GM19240 (cell line): Measurements from ENCODE around the gene EPB41.
"Not testable (repeated sequence)": the region's sequence is repeated elsewhere in the genome, so short reads cannot be mapped to it uniquely, and the experiment has no call there.

Source experiments
- DNase-seq: peaks from one replicate; pipeline ENCODE4 v3.0.0; 2011; ENCODE audit warnings: low spot score; ENCODE audit not compliant: insufficient read length

The EPB41 gene

DNA sequence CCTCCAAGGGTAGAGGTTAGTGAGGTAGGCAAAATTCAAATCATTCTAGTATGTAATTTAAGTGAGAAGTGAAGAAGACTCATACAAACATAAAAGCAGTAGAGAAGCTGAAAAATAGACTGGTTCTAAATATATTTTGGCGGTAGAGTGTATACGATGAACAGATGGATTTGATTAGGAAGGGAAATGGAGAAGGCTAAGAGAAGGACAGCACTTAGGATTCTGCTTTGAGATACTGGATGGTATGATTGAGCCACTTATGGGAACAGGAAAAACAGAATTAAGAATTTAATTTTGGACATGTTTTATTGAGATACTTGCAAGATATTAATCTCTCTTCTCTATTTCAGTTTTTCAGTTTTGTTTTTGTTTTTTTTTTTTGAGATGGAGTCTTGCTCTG, 60.1 kb downstream of the EPB41 start:
- DNase-seq: no peak

DNA sequence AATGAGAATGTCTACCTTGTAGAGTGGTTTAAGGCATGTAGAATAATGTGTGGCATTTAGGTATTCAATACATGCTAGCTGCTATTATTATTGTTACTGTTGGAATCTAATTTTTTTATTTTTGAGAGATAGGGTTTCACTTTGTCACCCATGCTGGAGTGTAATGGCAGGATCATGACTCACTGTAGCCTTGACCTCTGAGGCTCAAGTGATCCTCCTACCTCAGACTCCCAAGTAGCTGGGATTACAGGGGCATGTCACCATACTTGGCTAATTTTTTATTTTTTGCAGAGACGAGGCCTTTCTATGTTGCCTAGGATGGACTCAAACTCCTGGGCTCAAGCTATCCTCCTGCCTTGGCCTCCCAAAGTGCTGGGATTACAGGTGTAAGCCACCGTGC, 61.9 kb downstream of the EPB41 start:
- DNase-seq: no peak

DNA sequence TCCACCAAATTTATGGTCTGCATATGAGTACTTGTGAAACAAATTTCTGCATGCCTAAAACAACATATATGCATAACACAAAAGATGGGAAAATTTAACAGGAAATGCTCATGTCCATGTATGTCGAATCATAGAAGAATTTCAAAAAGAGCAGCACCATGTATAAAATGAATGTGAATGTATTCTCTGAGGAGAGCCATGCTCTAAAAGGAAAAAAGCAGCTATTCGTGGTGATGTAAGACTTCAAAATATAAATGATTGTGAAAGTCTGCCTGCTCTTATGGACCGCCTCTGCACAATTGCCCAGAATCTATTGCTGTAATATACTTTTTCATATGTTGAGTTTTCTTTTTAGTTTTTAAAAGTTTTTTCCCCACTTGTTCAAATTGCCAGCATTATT, 66.8 kb downstream of the EPB41 start:
- DNase-seq: no peak

DNA sequence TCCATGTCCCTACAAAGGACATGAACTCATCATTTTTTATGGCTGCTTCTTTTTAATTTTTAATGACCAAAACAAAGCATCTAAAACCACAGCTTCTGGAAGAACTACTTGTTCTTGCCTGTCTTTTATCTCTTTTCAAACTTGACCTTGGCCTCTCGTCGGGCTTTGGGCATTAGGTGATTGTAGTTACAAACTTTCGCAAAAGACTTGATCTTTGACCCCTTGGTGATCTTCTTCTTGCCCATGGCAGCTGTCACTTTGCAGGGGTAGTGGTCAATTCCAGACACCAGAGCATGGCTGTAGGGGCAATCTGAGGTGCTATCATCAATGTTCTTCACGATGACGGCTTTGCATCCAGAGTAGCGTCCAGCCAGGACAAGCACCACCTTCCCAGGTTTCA, 67.8 kb downstream of the EPB41 start:
- DNase-seq: no peak

DNA sequence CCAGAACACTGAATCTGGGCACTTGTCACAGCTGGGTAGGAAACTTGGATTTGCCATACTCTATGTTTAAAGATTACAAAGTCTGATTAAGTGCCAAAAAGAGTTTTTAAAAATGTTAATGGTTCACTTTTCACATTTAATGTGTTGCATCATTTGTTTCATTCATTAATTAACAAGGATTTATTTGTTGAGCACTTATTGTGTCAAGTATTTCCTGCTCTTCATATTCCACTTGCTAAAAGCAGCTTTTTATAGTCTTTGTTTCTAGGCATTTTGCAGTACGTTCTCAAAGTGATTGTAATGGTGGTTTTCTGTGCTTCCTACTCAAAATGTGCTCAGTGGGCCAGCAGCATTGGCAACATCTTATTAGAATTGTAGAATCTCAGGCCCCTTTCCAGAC, 68.7 kb downstream of the EPB41 start:
- DNase-seq: no peak

DNA sequence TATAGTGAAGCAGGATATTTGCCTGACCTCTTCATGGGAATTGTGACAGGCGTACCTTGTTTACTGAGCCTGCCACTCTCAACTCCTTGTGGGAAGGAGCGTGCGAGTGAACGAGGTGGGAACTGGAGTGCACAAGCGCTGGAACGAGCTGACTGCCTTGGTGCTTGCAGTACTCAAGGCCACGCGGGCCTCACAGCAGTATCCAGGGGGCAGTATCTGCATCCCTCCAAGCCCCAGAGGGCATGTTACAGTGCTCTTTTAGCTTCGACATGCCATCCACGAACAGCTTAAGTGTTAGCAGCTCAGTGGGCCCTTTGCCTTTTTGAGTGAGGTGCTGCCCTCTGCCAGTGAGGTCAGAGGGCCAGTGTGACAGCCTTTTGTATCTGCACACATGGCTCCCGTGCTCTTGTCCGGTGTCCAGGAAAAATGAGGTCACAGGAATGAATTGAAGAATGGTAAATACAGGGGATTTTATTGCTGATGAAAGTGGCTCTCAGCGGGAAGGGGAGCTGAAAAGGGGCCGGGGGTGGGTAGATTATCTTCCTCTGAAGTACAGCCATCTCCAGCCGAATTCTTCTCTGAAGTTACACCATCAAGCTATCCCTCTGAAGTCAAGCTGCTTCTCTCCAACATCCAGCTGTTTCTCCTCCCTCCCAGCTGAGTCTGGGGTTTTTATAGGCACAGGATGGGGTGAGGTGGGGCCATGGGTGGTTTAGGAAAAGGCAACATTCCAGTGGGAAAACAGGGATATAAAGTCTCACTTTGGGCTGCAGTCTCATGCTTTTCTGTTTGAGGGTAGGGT, 69.3 kb downstream of the EPB41 start:
- DNase-seq: no peak

DNA sequence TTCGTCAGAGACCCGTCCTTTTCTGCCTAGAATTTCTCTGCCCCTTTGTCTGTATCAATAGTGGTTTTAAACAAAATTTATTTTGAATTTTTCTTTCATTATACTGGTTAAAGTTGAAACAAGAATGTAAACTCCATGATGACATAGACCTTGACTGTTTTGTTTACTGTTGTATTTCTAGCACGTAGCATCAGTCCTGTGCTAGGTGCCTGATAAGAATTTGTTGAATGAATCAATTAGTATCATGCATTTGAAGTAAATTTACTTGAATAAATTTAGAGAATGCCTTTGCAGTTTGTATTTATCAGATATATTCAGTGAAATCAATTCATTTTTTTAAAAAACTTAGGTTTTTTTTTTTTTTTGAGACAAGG, 69.9 kb downstream of the EPB41 start:
- no peak for DNase-seq

DNA sequence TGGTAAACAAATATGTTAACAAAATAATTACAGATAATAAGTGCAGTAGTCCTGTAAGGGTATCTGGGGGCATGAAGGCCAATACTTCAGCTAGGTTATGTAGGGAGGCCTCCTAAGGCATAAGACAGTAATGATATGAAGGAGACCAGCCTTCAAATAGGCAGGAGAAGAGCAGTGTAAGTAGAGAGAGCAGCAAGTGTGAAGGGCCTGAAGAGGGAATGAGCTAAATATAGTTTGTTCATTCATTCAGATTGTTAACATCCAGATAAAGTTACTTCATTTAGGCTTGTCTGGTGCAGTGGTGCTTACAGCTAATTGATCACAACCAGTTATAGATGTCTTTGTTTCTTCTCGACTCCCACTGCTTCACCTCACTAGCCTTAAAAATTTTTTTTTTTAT, 71.1 kb downstream of the EPB41 start:
- no peak for DNase-seq

DNA sequence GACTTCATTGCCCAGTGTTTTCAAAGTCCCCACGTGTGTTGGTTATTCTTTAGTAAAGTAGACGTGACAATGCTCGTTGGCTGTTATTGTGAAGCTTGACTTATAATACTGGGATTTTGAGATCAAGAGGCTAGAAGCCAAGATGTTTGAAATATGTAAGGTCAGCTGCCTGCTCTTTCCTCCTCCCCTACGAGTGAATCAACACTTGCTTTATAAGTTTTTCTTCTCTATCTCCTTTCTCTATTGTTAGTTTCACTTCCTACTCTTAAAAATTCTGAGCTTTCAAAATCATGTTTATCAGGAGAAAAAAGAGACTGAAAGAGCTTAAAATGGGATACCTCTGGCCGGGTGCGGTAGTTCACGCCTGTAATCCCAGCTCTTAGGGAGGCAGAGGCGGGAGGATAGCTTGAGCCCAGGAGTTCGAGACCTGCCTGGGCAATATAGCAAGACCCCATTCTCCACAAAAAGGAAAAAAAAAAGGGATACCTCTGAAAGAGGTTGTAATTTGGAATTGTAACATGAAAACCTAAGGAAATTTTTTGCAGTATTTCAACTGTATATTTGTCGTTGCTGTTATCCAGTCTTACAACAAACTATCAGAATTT, 72.0 kb downstream of the EPB41 start:
- DNase-seq: no peak

DNA sequence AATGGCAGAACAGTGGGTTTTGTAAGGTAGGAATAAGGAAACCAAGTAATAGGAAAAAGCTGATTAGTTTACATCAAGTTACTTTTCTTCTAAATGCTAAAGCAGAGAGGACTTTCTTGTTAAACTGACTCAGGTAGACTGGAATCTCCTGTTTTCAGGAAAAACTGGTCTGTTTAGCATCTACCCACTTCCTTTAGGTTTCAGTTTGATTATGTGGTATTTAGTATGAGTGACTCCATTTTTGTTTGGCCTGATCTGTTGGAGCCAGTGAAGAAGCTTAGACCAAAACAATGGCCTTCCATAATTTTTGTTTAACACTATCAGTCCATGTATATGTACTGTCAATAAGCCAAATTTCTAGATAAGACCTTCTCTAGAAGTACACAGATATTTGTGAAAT, 88.4 kb downstream of the EPB41 start:
- DNase-seq: no peak

DNA sequence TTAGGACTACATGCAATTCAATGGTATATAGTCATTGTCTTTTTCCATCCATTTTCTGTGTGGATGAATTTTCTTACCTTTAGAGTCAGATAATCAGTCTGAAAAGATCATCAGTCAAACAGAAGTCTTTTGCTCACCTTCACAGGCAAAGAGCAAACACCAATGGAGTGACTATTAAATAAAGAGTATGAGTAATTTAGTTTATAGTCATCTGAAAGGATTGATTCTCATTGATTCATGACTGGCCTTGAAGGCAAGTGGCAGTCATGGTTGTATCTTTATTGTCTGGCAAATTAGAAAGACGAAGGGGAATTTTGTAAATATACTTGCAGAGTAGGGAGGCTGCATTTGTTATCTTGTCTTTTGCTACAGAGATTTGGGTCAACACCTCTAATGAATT, 89.9 kb downstream of the EPB41 start:
- no peak for DNase-seq

DNA sequence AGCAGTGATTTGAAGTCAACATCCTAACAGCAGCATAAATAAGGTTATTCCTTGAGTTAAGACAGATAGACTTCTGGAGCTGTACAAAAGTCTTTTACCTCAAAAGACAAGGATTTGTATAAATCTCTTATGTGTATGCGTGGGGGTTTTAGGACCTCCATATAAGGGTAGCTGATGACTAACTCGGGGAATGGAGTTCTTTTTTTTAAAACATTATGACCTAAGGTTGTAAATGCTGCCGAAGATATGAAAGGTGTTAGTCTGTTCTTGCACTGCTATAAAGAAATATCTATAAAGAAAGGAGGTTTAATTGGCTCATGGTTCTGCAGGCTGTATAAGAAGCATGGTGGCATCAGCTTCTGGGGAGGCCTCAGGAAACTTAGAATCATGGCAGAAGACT, 90.4 kb downstream of the EPB41 start:
- DNase-seq: no peak

DNA sequence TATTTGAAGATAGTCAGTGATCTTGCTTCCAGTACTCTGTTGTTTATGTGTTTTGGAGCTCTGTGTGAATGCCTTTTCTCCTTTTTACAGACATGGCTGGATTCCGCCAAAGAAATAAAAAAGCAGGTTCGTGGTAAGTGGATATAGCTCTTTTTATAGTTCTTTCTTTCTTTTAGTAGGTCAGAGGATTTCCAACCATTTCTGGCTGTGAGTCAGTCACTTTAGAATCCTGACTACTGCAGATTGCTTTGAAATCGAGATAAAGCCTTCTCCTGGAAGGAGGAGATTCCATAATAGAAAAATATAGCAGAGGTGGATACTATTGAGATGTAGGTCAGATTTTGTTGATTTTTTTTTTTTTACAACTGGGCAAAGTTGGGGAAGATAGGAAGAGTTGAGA, 97.4 kb downstream of the EPB41 start:
- DNase-seq: no peak

DNA sequence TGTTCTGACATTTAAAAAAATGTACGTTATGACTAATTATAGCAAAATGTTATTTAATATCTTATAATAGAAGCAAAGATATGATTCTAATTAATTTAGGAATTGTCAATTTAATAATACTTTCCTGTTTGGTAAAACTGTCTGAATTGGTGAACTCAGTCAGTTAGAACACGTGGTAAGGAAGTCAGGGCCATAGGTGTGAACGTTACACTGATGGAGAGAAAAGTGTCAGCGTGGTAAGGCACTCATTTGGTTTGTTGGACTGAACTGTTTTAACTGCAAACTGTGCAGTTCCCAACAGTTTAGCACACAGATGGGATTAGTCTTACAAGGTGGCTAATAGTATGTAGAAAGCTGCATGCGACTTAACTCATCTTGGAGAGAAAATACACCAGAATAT, 102.9 kb downstream of the EPB41 start:
- no peak for DNase-seq

DNA sequence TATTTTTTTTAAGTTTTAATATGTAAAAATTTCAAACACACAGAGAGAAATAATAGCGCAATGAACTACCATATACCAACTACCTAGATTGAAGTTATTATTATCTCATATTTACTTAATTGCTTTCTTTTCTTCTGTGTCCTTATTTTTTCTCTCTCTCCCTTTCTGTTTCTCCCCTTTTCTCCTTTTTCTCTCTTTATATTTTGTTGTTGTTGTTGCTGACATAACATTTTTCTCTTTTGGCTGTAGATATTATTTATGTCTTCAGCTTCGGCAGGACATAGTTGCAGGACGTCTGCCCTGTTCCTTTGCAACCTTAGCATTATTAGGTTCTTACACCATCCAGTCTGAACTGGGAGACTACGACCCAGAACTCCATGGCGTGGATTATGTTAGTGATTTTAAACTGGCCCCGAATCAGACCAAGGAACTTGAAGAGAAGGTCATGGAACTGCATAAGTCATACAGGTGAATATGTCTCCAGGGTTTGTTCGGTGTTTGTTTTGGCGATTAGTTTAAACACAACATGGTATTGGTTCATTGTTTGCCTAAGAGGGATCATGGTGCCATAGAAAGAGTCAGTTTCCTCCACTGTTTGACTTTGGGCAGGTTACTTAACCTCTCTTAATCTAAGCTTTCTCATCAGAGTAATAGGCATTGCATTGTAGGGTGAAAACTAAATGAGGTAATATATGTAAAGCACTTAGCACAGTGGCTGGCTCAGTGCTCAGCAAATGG, 103.8 kb downstream of the EPB41 start:
- DNase-seq: no peak

DNA sequence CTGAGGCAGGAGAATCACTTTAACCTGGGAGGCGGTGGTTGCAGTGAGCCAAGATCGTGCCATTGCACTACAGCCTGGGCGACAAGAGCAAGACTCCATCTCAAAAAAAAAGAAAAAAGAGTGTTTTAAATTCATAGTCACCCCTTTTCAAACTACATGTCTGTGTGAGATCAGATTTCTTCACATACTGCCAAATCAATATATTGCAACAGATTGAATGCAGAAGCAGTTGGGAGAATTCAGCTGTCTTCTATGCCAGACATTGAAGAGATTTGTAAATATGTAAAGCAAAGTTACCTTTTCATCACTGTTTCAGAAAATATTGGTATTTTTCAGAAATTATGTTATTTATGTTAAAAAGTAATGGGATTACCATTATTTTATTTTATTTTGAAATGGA, 108.3 kb downstream of the EPB41 start:
- DNase-seq: no peak

DNA sequence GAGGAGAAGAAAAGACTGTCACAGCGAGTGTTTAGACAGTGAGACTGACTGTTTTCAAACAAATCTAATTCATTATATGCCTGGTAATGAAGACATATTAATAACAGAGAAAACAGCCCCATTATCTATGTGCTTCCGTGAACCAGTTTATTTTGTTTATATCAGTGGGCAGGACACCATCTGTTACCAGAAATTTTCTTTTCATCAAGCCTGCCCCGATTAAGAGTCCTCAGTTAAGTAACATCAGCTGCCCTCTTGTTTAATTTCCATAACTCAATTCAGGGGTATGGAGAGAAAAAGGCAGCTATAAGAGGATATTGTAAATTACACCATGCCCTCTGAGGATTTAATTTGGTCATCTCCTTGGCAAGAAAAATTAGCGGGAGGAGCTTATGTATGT, 115.3 kb downstream of the EPB41 start:
- no peak for DNase-seq

DNA sequence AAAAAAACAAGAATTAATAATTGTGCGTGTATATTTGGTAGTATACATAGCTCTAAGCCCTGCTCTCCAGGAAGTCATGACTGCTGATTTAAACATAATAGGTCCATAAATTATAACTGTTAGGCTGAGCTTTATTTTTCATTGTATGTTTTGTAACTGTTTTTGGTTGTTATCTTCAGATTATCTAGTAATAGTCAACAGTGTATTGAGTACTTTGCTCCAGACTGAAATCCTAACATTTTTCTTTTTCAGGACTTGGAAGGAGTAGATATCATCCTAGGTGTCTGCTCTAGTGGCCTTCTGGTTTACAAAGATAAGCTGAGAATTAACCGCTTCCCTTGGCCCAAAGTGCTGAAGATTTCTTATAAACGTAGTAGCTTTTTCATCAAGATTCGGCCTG, 118.5 kb downstream of the EPB41 start:
- DNase-seq: no peak

DNA sequence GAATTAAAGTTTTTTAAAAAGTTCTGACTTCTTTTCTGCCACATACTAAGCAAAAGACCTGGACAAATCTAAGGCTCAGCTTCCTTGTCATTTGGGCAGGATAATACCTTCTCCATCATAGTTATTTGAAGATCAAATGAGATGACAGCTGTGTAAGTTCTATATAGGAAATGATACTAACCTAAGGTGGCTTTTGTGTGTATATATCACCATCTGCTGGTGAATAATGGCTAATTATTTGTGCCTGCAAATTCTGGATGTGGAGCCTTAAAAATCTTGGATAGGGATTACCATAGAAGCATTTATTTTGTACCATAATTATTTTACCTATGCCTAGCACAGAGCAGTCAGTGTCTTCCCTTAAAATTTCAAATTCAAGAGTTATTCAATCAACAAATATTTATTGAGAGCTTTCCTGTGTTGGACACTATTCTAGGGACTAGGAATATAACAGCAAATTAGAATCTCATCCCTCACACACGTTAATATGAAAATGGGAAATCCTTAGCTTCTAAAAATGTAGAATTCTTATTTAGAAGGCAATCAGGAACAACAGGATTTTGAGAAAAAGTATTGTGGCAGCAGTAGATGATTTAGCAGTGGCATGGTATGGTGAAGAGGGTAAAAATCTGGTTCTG, 119.6 kb downstream of the EPB41 start:
- DNase-seq: no peak

DNA sequence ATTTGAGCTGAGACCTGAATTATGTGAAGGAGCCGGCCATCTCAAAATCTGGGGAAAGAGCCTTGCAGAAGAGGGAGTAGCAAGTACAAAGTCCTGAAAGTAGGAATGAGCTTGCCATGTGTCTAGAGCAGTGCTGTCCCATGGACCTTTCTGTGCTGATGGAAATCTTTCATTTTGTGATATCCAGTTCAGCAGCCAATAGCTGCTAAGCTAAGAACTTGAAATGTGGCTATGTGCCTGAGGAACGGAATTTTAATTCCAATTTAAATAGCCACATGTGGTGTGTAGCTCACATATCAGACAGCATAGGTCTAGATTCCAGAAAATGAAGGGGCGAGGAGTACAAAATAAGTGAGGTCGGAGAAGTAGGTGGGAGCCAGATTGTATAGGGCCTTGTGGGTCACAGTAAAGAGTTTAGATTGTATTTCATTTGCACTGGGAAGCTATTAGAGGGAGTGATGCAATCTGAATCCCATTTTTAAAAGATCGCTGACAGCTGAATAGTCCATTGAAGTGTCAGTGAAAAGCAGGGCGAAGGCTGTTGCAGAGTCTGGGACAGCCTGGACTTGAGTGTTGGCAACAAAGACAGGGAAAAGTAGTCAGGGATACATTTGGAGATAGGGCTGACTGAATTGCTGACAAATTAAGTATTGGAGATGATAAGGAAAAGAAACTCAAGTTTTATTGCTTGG, 129.1 kb downstream of the EPB41 start:
- DNase-seq: no peak

DNA sequence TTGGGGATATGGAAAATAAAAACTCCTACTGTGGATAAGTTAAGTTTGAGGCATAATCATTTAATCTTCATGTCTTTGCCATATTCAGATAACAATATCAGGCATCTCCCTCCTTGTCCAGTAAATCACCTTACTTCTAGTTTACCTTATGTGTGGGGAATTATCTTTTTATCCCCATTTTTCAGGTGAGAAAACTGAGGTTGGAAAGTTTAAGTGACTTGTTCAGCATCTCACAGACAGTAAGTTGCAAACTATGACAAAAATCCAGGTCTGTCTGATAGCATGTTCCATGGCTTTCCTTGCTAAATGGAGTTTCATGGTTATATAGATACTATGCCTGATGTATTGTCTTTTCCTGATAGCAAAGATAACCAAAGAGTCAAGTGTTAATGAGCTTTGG, 129.6 kb downstream of the EPB41 start:
- no peak for DNase-seq

DNA sequence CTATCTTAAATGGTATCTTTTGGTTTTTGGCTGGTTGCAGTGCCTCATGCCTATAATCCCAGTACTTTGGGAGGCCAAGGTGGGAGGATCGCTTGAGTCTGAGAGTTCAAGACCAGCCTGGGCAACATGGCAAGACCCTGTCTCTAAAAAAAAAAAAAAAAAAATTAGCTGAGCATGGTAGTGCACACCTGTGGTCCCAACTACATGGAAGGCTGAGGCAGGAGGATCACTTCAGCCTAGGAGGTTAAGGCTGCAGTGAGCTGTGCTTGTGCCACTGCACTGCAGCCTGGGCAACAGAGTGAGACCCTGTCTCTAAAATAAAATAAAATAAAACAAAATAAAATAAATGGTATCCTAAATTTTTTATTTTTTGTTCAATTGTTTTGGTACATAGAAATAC, 131.3 kb downstream of the EPB41 start:
- DNase-seq: not testable (repeated sequence)
